T-cell (primary cell): ENCODE data around the gene BBLN. TPM values are rescaled to one million over a fixed set of nuclear protein-coding genes. Genes with fewer than 3 reads are reported as not detected.
"Not testable (repeated sequence)": the region's sequence is repeated elsewhere in the genome, so short reads cannot be mapped to it uniquely, and the experiment has no call there.

ENCODE experiments used
- ATAC-seq, 4 experiments: fragments of 200-7000 bp in 3 of 4; fragments of 150-1000 bp in 1 of 4; cut with Tn5 transposase; replicated peaks in 1 of 4; 1 replicate in 3 of 4; 2 replicates in 1 of 4; pipeline ENCODE4 v1.10.0; 2021; ENCODE audit warnings: moderate library complexity in 3 of 4, mild to moderate bottlenecking in 2 of 4, moderate number of reproducible peaks in 1 of 4
- CTCF ChIA-PET, 2 donors: fragments of 300-600 bp; sonication (Branson Sonifier 250); formaldehyde crosslinking; loops; one replicate each; lab custom pipeline; 2022; ENCODE audit warnings: antibody characterized with exemption in 2 of 2; lab: Charles Lee
- POLR2A ChIA-PET, 2 donors: fragments of 300-600 bp; sonication (Branson Sonifier 250); formaldehyde crosslinking; loops; one replicate each; lab custom pipeline; 2022; ENCODE audit warnings: antibody characterized with exemption in 2 of 2; lab: Charles Lee
- DNase-seq, 35 experiments: peaks; one replicate each; pipeline versions ENCODE4 v3.0.0 to v3.0.0-alpha.2; 2013 to 2023
- H3K27ac ChIP-seq: one replicate; pipeline ENCODE4 v1.5.1; 2013; ENCODE audit warnings: low read length
- H3K27me3 ChIP-seq, 2 experiments: replicated peaks in 1 of 2; 1 replicate in 1 of 2; 2 replicates in 1 of 2; pipeline versions ENCODE4 v1.6.1 to v1.7.0; 2013; ENCODE audit warnings: low read length in 1 of 2, mixed read lengths in 1 of 2; ENCODE audit not compliant: control insufficient read depth in 2 of 2, insufficient read depth in 2 of 2; ENCODE audit errors: extremely low read depth in 1 of 2
- H3K36me3 ChIP-seq, 2 donors: 1 replicate in 1 of 2; 2 replicates in 1 of 2; pipeline versions ENCODE4 v1.6.1 to v1.7.0; 2013; ENCODE audit warnings: low read length in 1 of 2; ENCODE audit not compliant: control insufficient read depth in 2 of 2, insufficient read depth in 1 of 2; ENCODE audit errors: extremely low read depth in 1 of 2
- H3K4me1 ChIP-seq, 2 experiments: 1 replicate in 1 of 2; 2 replicates in 1 of 2; pipeline versions ENCODE4 v1.6.1 to v1.7.0; 2013; ENCODE audit warnings: low read length in 2 of 2, mixed read lengths in 1 of 2; ENCODE audit not compliant: insufficient read depth in 2 of 2, control insufficient read depth in 1 of 2; ENCODE audit errors: extremely low read depth in 1 of 2
- H3K4me3 ChIP-seq, 2 donors: 1 replicate in 1 of 2; 2 replicates in 1 of 2; pipeline versions ENCODE4 v1.5.1 to v1.7.0; 2013; ENCODE audit warnings: mild to moderate bottlenecking in 2 of 2, low read length in 1 of 2, moderate library complexity in 1 of 2; ENCODE audit not compliant: control insufficient read depth in 1 of 2; ENCODE audit errors: extremely low read depth in 1 of 2
- H3K9me3 ChIP-seq: 2 replicates; pipeline ENCODE4 v1.7.0; 2013
- H3K27ac Mint-ChIP-seq, 2 donors: one replicate each; pipeline ENCODE4 v1.8.0; 2020 to 2021; ENCODE audit warnings: mild to moderate bottlenecking in 2 of 2, mixed read lengths in 2 of 2
- H3K27me3 Mint-ChIP-seq, 2 donors: one replicate each; pipeline ENCODE4 v1.8.0; 2021 to 2022; ENCODE audit warnings: mixed read lengths in 2 of 2
- H3K36me3 Mint-ChIP-seq: one replicate; pipeline ENCODE4 v1.8.0; 2021; ENCODE audit warnings: mixed read lengths
- H3K4me1 Mint-ChIP-seq, 3 donors: one replicate each; pipeline ENCODE4 v1.8.0; 2020 to 2022; ENCODE audit warnings: mixed read lengths in 3 of 3, mild to moderate bottlenecking in 1 of 3
- H3K4me3 Mint-ChIP-seq, 3 donors: one replicate each; pipeline ENCODE4 v1.8.0; 2020 to 2022; ENCODE audit warnings: mild to moderate bottlenecking in 3 of 3, mixed read lengths in 3 of 3, moderate library complexity in 3 of 3
- H3K9me3 Mint-ChIP-seq, 3 donors: one replicate each; pipeline ENCODE4 v1.8.0; 2020 to 2022; ENCODE audit warnings: mixed read lengths in 3 of 3
- WGBS: methylation state at CpG from one replicate; pipeline ENCODE4 v1.1.5; 2013; ENCODE audit warnings: missing lambda C conversion rate; ENCODE audit not compliant: insufficient coverage; 5-methylcytosine and 5-hydroxymethylcytosine counted together
- total RNA-seq, 35 experiments: library from RNA in 6 of 35; stranded (reverse) in 6 of 35; fragments of 120-200 nt in 1 of 35; gene quantifications; one replicate each; pipeline versions ENCODE4 v1.2.1 to v1.2.4 and lab custom pipeline; 2013 to 2026

BBLN gene
- total RNA-seq, 5 donors from 2014 or later (not counting 1 experiment from before 2014, with no cell fraction given): 50.0 to 85.9 (median 81.4) TPM

DNA sequence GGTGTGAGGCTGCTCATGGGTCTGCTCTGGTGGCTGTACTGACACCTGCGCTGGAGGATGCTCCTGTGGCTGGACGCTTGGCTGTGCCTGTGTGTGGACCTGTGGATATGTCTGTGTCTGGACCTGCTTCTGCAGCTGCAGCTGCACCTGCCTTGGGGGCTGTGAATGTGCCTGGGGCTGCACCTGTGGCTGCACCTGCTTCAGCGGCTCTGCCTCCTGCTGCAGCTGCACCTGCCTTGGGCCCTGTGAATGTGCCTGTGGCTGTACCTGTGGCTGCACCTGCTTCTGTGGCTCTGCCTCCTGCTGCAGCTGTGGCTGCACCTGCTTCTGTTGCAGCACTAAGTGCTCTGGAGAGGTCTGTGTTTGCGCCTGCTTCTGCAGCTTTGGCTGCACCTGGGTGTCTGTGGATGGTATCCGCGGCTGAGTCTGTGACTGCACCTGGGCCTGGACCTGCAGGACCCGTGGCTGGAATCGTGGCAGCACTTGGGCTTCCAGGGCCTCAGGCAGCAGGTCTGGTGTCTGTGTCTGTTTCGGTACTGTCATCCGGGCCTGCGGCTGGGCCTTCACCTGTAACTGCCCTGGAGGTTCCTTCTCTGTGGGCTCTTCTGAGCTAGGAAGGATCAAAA is 18.9 kb downstream of the BBLN start:
- no peak overlapping the region for H3K4me3 Mint-ChIP-seq
- H3K4me1 Mint-ChIP-seq: no peaks in the 10 kb centered on the region
- H3K36me3 ChIP-seq: peaks cover 24 to 75% of the 10 kb centered on the region in 2 donors
- ATAC-seq: no peak
- H3K9me3 Mint-ChIP-seq: no peaks in the 10 kb centered on the region
- no peaks in the 10 kb centered on the region for H3K27me3 ChIP-seq
- WGBS: 98% methylated on average over 11 of the region's 11 CpGs
- peaks cover 50% of the 10 kb centered on the region for H3K36me3 Mint-ChIP-seq
- no peak overlapping the region for H3K27ac Mint-ChIP-seq
- H3K27me3 Mint-ChIP-seq: no peaks in the 10 kb centered on the region
- POLR2A ChIA-PET: no interaction called here
- no peak overlapping the region for H3K4me3 ChIP-seq
- H3K9me3 ChIP-seq: no peaks in the 10 kb centered on the region
- no peaks in the 10 kb centered on the region for H3K4me1 ChIP-seq
- DNase-seq: no peak
- H3K27ac ChIP-seq: no peak overlapping the region
- CTCF ChIA-PET: no interaction called here

DNA sequence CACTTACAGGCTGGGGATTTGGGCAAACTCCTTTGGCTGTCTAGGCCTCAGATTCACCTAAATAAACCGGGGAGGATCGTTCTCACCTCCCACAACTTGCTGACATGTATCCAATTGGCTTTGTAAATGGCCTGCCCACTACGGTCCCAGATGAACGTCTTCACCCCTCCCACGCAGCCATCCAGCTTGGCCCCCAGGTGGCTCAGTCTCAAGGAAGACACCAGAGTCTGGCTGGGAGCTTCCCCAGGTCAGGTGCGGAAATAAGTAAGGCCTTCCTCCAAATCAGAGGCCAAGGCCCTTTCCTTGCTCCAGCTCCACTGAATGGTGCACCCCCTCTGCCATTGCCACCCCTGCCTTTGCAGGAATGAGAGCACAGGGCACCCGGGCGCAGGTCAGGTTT is 19.9 kb downstream of the BBLN start:
- H3K4me3 ChIP-seq: no peak overlapping the region
- no peaks in the 10 kb centered on the region for H3K9me3 ChIP-seq
- peaks cover 44% of the 10 kb centered on the region for H3K36me3 Mint-ChIP-seq
- H3K27me3 ChIP-seq: no peaks in the 10 kb centered on the region
- ATAC-seq (no peak), DNase-seq (no peak)
- H3K36me3 ChIP-seq: peaks cover 27 to 75% of the 10 kb centered on the region in 2 donors
- H3K27me3 Mint-ChIP-seq: no peaks in the 10 kb centered on the region
- ChIA-PET POLR2A (no interaction called here), CTCF (no interaction called here)
- no peak overlapping the region for H3K27ac ChIP-seq
- no peak overlapping the region for H3K27ac Mint-ChIP-seq
- 95% methylated on average over 8 of the region's 8 CpGs for WGBS
- H3K4me3 Mint-ChIP-seq: no peak overlapping the region
- H3K4me1 ChIP-seq: no peaks in the 10 kb centered on the region
- no peaks in the 10 kb centered on the region for H3K4me1 Mint-ChIP-seq
- no peaks in the 10 kb centered on the region for H3K9me3 Mint-ChIP-seq

GRCh38 chr9:128180447-128180846 is 20.4 kb downstream of the BBLN start:
- ChIA-PET CTCF (no interaction called here), POLR2A (no interaction called here)
- Mint-ChIP-seq H3K4me3 (no peak overlapping the region), H3K27ac (no peak overlapping the region), H3K9me3 (no peaks in the 10 kb centered on the region), H3K4me1 (no peaks in the 10 kb centered on the region), H3K27me3 (no peaks in the 10 kb centered on the region), H3K36me3 (peaks cover 39% of the 10 kb centered on the region)
- H3K27me3 ChIP-seq: no peaks in the 10 kb centered on the region
- DNase-seq (no peak), ATAC-seq (no peak)
- 100% methylated on average over 4 of the region's 8 CpGs for WGBS
- H3K36me3 ChIP-seq: peaks cover 27 to 74% of the 10 kb centered on the region in 2 donors
- H3K4me1 ChIP-seq: no peaks in the 10 kb centered on the region
- H3K27ac ChIP-seq: no peak overlapping the region
- no peaks in the 10 kb centered on the region for H3K9me3 ChIP-seq
- no peak overlapping the region for H3K4me3 ChIP-seq

GRCh38 chr9:128181480-128181879 is 21.4 kb downstream of the BBLN start:
- H3K9me3 ChIP-seq, ATAC-seq, DNase-seq, CTCF ChIA-PET, H3K9me3 Mint-ChIP-seq, H3K4me3 Mint-ChIP-seq, H3K27ac Mint-ChIP-seq, H3K4me3 ChIP-seq, H3K27ac ChIP-seq, H3K4me1 ChIP-seq, H3K4me1 Mint-ChIP-seq, H3K27me3 ChIP-seq, POLR2A ChIA-PET, H3K27me3 Mint-ChIP-seq: not testable (repeated sequence)
- WGBS: 89% methylated on average over 6 of the region's 12 CpGs
- H3K36me3 Mint-ChIP-seq: peaks cover 38% of the 10 kb centered on the region
- peaks cover 27 to 73% of the 10 kb centered on the region in 2 donors for H3K36me3 ChIP-seq

DNA sequence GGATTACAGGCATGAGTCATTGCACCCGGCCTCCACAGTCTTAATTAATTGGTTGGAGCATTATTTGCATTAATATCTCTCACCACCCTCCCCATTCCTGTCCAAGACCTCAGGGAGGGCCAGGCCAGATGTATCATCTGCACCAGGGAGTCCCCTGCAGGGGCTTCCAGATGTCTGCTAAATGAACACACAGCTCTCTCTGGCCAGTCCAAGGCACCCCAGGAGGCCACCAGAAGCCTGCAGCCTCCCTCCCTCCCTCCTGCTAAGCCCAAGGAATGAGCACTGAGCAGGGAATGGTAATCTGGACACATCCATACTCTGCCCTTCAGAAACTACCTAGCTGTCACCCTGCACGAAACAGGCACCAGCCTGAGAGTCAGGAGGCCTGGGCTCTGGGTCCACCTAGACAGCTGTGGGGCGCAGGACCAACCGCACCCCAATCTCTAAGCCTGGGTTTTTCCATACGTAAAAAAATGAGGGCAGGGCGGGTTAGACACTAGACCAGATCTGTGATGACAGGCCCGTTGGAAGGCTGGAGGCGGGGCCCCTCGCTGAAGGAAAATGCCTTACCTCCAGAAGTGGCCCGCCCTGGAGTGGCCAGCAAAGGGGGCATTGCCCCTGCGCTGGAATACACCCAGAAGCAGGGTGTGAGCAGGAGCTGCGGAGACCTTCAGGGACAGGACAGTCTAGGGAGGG is 23.0 kb downstream of the BBLN start:
- Histone ChIP-seq H3K4me1 (no peaks in the 10 kb centered on the region), H3K27ac (no peak overlapping the region), H3K9me3 (no peaks in the 10 kb centered on the region), H3K27me3 (no peaks in the 10 kb centered on the region), H3K4me3 (no peak overlapping the region), H3K36me3 (peaks cover 25 to 66% of the 10 kb centered on the region in 2 donors)
- peaks cover 44% of the 10 kb centered on the region for H3K36me3 Mint-ChIP-seq
- H3K9me3 Mint-ChIP-seq: no peaks in the 10 kb centered on the region
- ChIA-PET POLR2A (no interaction called here), CTCF (no interaction called here)
- 91% methylated on average over 7 of the region's 12 CpGs for WGBS
- H3K4me3 Mint-ChIP-seq: no peak overlapping the region
- DNase-seq: no peak
- H3K27ac Mint-ChIP-seq: no peak overlapping the region
- ATAC-seq: no peak
- peaks cover 5 to 20% (median 6%) of the 10 kb centered on the region in 3 donors for H3K4me1 Mint-ChIP-seq
- H3K27me3 Mint-ChIP-seq: no peaks in the 10 kb centered on the region

GRCh38 chr9:128185979-128186965 is 26.2 kb downstream of the BBLN start:
- H3K4me3 Mint-ChIP-seq: no peak overlapping the region
- ATAC-seq (no peak), DNase-seq (no peak)
- ChIA-PET POLR2A (interaction anchor here in 1 of 2 donors (0.6 kb wide), 1 partner anchor 25 kb away, joined by 3 read pairs; no protein-coding TSS in a partner anchor), CTCF (interaction anchor here in 1 of 2 donors (1.1 kb wide), 1 partner anchor 64 kb away, joined by 4 read pairs; no protein-coding TSS in a partner anchor)
- H3K36me3 Mint-ChIP-seq: peaks cover 35% of the 10 kb centered on the region
- Histone ChIP-seq H3K27ac (no peak overlapping the region), H3K9me3 (no peaks in the 10 kb centered on the region), H3K27me3 (no peaks in the 10 kb centered on the region), H3K36me3 (peaks cover 10 to 55% of the 10 kb centered on the region in 2 donors), H3K4me1 (peaks cover 6 to 13% of the 10 kb centered on the region in 2 experiments), H3K4me3 (no peak overlapping the region)
- H3K27ac Mint-ChIP-seq: no peak overlapping the region
- 90% methylated on average over 6 of the region's 11 CpGs for WGBS
- peaks cover 27 to 35% (median 27%) of the 10 kb centered on the region in 3 donors for H3K4me1 Mint-ChIP-seq
- no peaks in the 10 kb centered on the region for H3K27me3 Mint-ChIP-seq
- H3K9me3 Mint-ChIP-seq: no peaks in the 10 kb centered on the region
